Ovary (tissue), 9 donors: ENCODE measurements around the gene PTPRN2. TPM values are rescaled to one million over a fixed set of nuclear protein-coding genes. Genes with fewer than 3 reads are reported as not detected.

ENCODE experiments used
- DNase-seq, 5 donors: peaks; one replicate each; pipeline ENCODE4 v3.0.0-alpha.2; 2019 to 2020
- H3K27ac ChIP-seq, 2 donors: fragments of 200-600 bp; one replicate each; pipeline versions ENCODE4 v1.5.1 to v1.8.0; 2019 to 2022
- H3K27me3 ChIP-seq: fragments of 200-600 bp; one replicate; pipeline ENCODE4 v1.8.0; 2022
- H3K36me3 ChIP-seq: fragments of 200-600 bp; sonication (generic); one replicate; pipeline ENCODE4 v1.5.1; 2019
- H3K4me1 ChIP-seq: one replicate; pipeline ENCODE4 v1.8.1; 2013; ENCODE audit warnings: mild to moderate bottlenecking, moderate library complexity; ENCODE audit not compliant: insufficient read depth
- H3K4me3 ChIP-seq: fragments of 200-600 bp; sonication (generic); one replicate; pipeline ENCODE4 v1.5.1; 2017
- H3K9me3 ChIP-seq, 2 donors: fragments of 200-600 bp in 1 of 2; sonication (generic) in 1 of 2; one replicate each; pipeline versions ENCODE4 v1.5.1 to v1.8.1; 2013 to 2019; ENCODE audit warnings: mild to moderate bottlenecking in 1 of 2, moderate library complexity in 1 of 2
- CTCF ChIP-seq, 3 donors: fragments of 450-650 bp in 2 of 3; fragments of 200-600 bp in 1 of 3; IDR thresholded peaks; one replicate each; pipeline versions ENCODE4 v1.5.1 to v1.8.0; 2016 to 2022; ENCODE audit warnings: antibody characterized with exemption in 3 of 3, mild to moderate bottlenecking in 1 of 3
- EP300 ChIP-seq: sonication (generic); formaldehyde crosslinking; IDR thresholded peaks from one replicate; pipeline ENCODE4 v1.6.1; 2017; ENCODE audit warnings: antibody characterized with exemption
- POLR2A ChIP-seq: fragments of 450-650 bp; IDR thresholded peaks from one replicate; pipeline ENCODE4 v1.6.1; 2017; ENCODE audit warnings: antibody characterized with exemption, mild to moderate bottlenecking, moderate library complexity
- WGBS, 3 donors: extraction: QIAGEN DNeasy Blood & Tissue Kit in 1 of 3; methylation state at CpG; one replicate each; pipeline versions ENCODE4 v1.1.5 to v1.1.7; 2013 to 2017; 5-methylcytosine and 5-hydroxymethylcytosine counted together
- intact Hi-C, 4 donors: fragments of 100-400 bp; cut with DNase I; formaldehyde crosslinking; loops; one replicate each; pipeline versions ENCODE4 v1.11.0 to v1.15.1; 2022 to 2023
- polyA plus RNA-seq, 2 donors: library from polyadenylated mRNA; stranded (reverse); fragments of 200-250 nt in 1 of 2; fragments of 350-450 nt in 1 of 2; fragmentation: Illumina TruSeq in 1 of 2; extraction: RNeasy Lipid Tissue Mini Kit (QIAGEN cat#74804) in 1 of 2; gene quantifications; one replicate each; pipeline ENCODE4 v1.2.3, GENCODE V29; 2013 to 2014
- total RNA-seq, 7 donors: library from RNA; depleted of rRNA in 2 of 7; stranded (reverse); fragments of >200 nt in 2 of 7; fragmentation: NEBNext Ultra II Directional in 3 of 7; extraction: Animal tissue kit (Norgen Biotek cat#: 25700) in 3 of 7; gene quantifications; one replicate each; pipeline versions ENCODE4 v1.1.0 to v1.2.4, GENCODE V29; 2016 to 2023
- donor health status: DM: no; HTN: no; CAD: no; lungs with moderate emphysema.
- donor health status: DM: no; HTN: no; CAD: no.
- donor health status: Bipolar disorder and iron deficiency.
- donor health status: DM: yes; HTN: yes; CAD: no.
- donor health status: DM: no; HTN: no; CAD: no.
- donor health status: DM: yes; HTN: yes; CAD: no.

Gene PTPRN2
- total and polyA plus RNA-seq, 9 donors = 3.5 to 11.1 (median 5.9) TPM

GRCh38 chr7:158277219-158278141 lies 310.1 kb downstream of the PTPRN2 start:
- 55 to 71% (median 65%) methylated on average over 29 of the region's 29 CpGs for WGBS, 3 donors
- H3K27me3 ChIP-seq = no peaks in the 10 kb centered on the region
- no peaks in the 10 kb centered on the region for H3K36me3 ChIP-seq
- TF ChIP-seq POLR2A (no peak), EP300 (no peak), CTCF (IDR thresholded peaks at IDR 0.05) (no peak)
- no peak overlapping the region for H3K27ac ChIP-seq
- H3K4me1 ChIP-seq = no peaks in the 10 kb centered on the region
- DNase-seq = peak in 1 of 5 donors; percentile 9
- H3K9me3 ChIP-seq = no peaks in the 10 kb centered on the region
- no peak overlapping the region for H3K4me3 ChIP-seq
- intact Hi-C loops = no loop called here

GRCh38 chr7:158276414-158277218 lies 311.0 kb downstream of the PTPRN2 start:
- H3K27ac ChIP-seq = no peak overlapping the region
- no peaks in the 10 kb centered on the region for H3K9me3 ChIP-seq
- H3K36me3 ChIP-seq = no peaks in the 10 kb centered on the region
- DNase-seq = peak in 1 of 5 donors; percentile 7
- no peaks in the 10 kb centered on the region for H3K27me3 ChIP-seq
- intact Hi-C loops = no loop called here
- no peak overlapping the region for H3K4me3 ChIP-seq
- WGBS, 3 donors = 69 to 76% (median 76%) methylated on average over 33 to 34 of the region's 34 CpGs
- TF ChIP-seq CTCF (IDR thresholded peaks at IDR 0.05) (no peak), POLR2A (no peak), EP300 (no peak)
- H3K4me1 ChIP-seq = no peaks in the 10 kb centered on the region

GRCh38 chr7:158275711-158276413 lies 311.8 kb downstream of the PTPRN2 start:
- DNase-seq = no peak
- Histone ChIP-seq H3K27ac (no peak overlapping the region), H3K4me1 (no peaks in the 10 kb centered on the region), H3K27me3 (no peaks in the 10 kb centered on the region), H3K36me3 (no peaks in the 10 kb centered on the region), H3K4me3 (no peak overlapping the region), H3K9me3 (no peaks in the 10 kb centered on the region)
- intact Hi-C loops = no loop called here
- TF ChIP-seq CTCF (IDR thresholded peaks at IDR 0.05) (no peak), EP300 (no peak), POLR2A (no peak)
- 37 to 74% (median 54%) methylated on average over 15 to 21 of the region's 22 CpGs for WGBS, 3 donors

GRCh38 chr7:158274996-158275395 lies 312.6 kb downstream of the PTPRN2 start:
- 67 to 82% (median 75%) methylated on average over 12 of the region's 12 CpGs for WGBS, 3 donors
- H3K27ac ChIP-seq = no peak overlapping the region

More at GRCh38 chr7:158274996-158275395, 312.6 kb downstream of the PTPRN2 start:
- H3K9me3 ChIP-seq = no peaks in the 10 kb centered on the region
- H3K4me3 ChIP-seq = no peak overlapping the region
- no peak for TF ChIP-seq EP300
- no peak for TF ChIP-seq POLR2A
- TF ChIP-seq CTCF (IDR thresholded peaks at IDR 0.05) = no peak
- H3K27me3 ChIP-seq = no peaks in the 10 kb centered on the region
- H3K4me1 ChIP-seq = no peaks in the 10 kb centered on the region
- peak in 1 of 5 donors; percentile 2 for DNase-seq
- intact Hi-C loops = no loop called here
- no peaks in the 10 kb centered on the region for H3K36me3 ChIP-seq
